Astrocyte (in vitro differentiated cells and primary cell): ENCODE results near the gene PROM1. TPM values are rescaled to one million over a fixed set of nuclear protein-coding genes. Genes with fewer than 3 reads are reported as not detected.
A peak's percentile ranks its signal among the peaks of the same experiment; 100 is the strongest.

ENCODE experiments used
- DNase-seq: peaks from one replicate; pipeline ENCODE4 v3.0.0-alpha.2; 2010; ENCODE audit warnings: low read depth
- FAIRE-seq: peaks from 2 replicates; lab custom pipeline; 2011; peaks lifted over from hg19 to GRCh38; lab: Jason Lieb, UNC
- H2AFZ ChIP-seq: 2 replicates; pipeline ENCODE4 v1.6.0; 2012; ENCODE audit warnings: low read depth, low read length, inconsistent platforms
- H3K27ac ChIP-seq: 2 replicates; pipeline ENCODE4 v1.5.1; 2011; ENCODE audit warnings: low read depth, low read length, inconsistent platforms
- H3K27me3 ChIP-seq: 2 replicates; pipeline ENCODE4 v1.6.0; 2011; ENCODE audit warnings: low read length, inconsistent platforms; ENCODE audit not compliant: insufficient read depth
- H3K36me3 ChIP-seq: 2 replicates; pipeline ENCODE4 v1.5.1; 2011; ENCODE audit warnings: low read length, inconsistent platforms; ENCODE audit not compliant: insufficient read depth
- H3K4me1 ChIP-seq: 2 replicates; pipeline ENCODE4 v1.5.1; 2011; ENCODE audit warnings: low read length, inconsistent platforms; ENCODE audit not compliant: insufficient read depth
- H3K4me2 ChIP-seq: 2 replicates; pipeline ENCODE4 v1.6.0; 2012; ENCODE audit warnings: low read length, inconsistent platforms
- H3K4me3 ChIP-seq: 2 replicates; pipeline ENCODE4 v1.5.1; 2011; ENCODE audit warnings: low read depth, mild to moderate bottlenecking, low read length, inconsistent platforms; ENCODE audit not compliant: insufficient read depth
- H3K79me2 ChIP-seq: 2 replicates; pipeline ENCODE4 v1.6.0; 2012; ENCODE audit warnings: mild to moderate bottlenecking, low read length, inconsistent platforms; ENCODE audit not compliant: insufficient read depth
- H3K9ac ChIP-seq: 2 replicates; pipeline ENCODE4 v1.6.0; 2012; ENCODE audit warnings: mild to moderate bottlenecking, low read length, inconsistent platforms
- H3K9me3 ChIP-seq: 2 replicates; pipeline ENCODE4 v1.5.1; 2012; ENCODE audit warnings: low read depth, mild to moderate bottlenecking, low read length, inconsistent platforms; ENCODE audit not compliant: insufficient read depth
- H4K20me1 ChIP-seq: 2 replicates; pipeline ENCODE4 v1.6.0; 2012; ENCODE audit warnings: low read length, inconsistent platforms; ENCODE audit not compliant: insufficient read depth
- H3K27ac Mint-ChIP-seq: one replicate; pipeline ENCODE4 v1.8.0; 2021; ENCODE audit warnings: mild to moderate bottlenecking, mixed read lengths; ENCODE audit not compliant: unreplicated experiment
- H3K27me3 Mint-ChIP-seq: one replicate; pipeline ENCODE4 v1.8.0; 2021; ENCODE audit warnings: low read depth, mixed read lengths; ENCODE audit not compliant: unreplicated experiment
- H3K36me3 Mint-ChIP-seq: one replicate; pipeline ENCODE4 v1.8.0; 2021; ENCODE audit warnings: low read depth, mixed read lengths; ENCODE audit not compliant: unreplicated experiment
- H3K4me1 Mint-ChIP-seq: one replicate; pipeline ENCODE4 v1.8.0; 2021; ENCODE audit warnings: low read depth, mixed read lengths; ENCODE audit not compliant: unreplicated experiment
- H3K4me3 Mint-ChIP-seq: one replicate; pipeline ENCODE4 v1.8.0; 2021; ENCODE audit warnings: mild to moderate bottlenecking, moderate library complexity, mixed read lengths; ENCODE audit not compliant: unreplicated experiment
- H3K9me3 Mint-ChIP-seq: one replicate; pipeline ENCODE4 v1.8.0; 2021; ENCODE audit warnings: mild to moderate bottlenecking, mixed read lengths; ENCODE audit not compliant: unreplicated experiment
- CTCF ChIP-seq: IDR thresholded peaks from 2 replicates; pipeline ENCODE4 v1.5.1; 2011; ENCODE audit warnings: low read depth, mild to moderate bottlenecking, inconsistent platforms, low read length, moderate library complexity; ENCODE audit not compliant: insufficient read depth
- EZH2 ChIP-seq: IDR thresholded peaks from 2 replicates; pipeline ENCODE4 v1.6.1; 2012; ENCODE audit warnings: mild to moderate bottlenecking, low read length, inconsistent platforms; ENCODE audit not compliant: insufficient read depth
- total RNA-seq: library from RNA; stranded (reverse); gene quantifications from 2 replicates; pipeline ENCODE4 v1.2.1, GENCODE V29; 2021

PROM1 gene
- total RNA-seq, 1 donor from 2014 or later: 34.5 TPM

GRCh38 chr4:16075061-16075460 is 8.8 kb downstream of the PROM1 start:
- no peaks in the 10 kb centered on the region for H3K4me1 ChIP-seq
- no peak overlapping the region for H3K9ac ChIP-seq
- H3K4me2 ChIP-seq: no peak overlapping the region
- H4K20me1 ChIP-seq: no peaks in the 10 kb centered on the region
- no peak overlapping the region for H3K27ac Mint-ChIP-seq
- TF ChIP-seq CTCF (no peak), EZH2 (no peak)
- no peaks in the 10 kb centered on the region for H3K27me3 Mint-ChIP-seq
- FAIRE-seq: no peak
- peaks cover 20% of the 10 kb centered on the region for H3K27me3 ChIP-seq
- H3K9me3 Mint-ChIP-seq: no peaks in the 10 kb centered on the region
- no peak overlapping the region for H3K4me3 ChIP-seq
- peaks cover 15% of the 10 kb centered on the region for H3K4me1 Mint-ChIP-seq
- no peak overlapping the region for H3K4me3 Mint-ChIP-seq
- no peaks in the 10 kb centered on the region for H3K9me3 ChIP-seq
- H3K36me3 ChIP-seq: no peaks in the 10 kb centered on the region
- peak; percentile 18 for DNase-seq
- H3K79me2 ChIP-seq: no peaks in the 10 kb centered on the region
- H3K36me3 Mint-ChIP-seq: peaks cover 5% of the 10 kb centered on the region
- no peak overlapping the region for H2AFZ ChIP-seq
- H3K27ac ChIP-seq: no peak overlapping the region

- no peaks in the 10 kb centered on the region for H3K79me2 ChIP-seq
- no peaks in the 10 kb centered on the region for H3K27me3 Mint-ChIP-seq
- H3K9ac ChIP-seq: no peak overlapping the region
- H3K4me1 Mint-ChIP-seq: peaks cover 8% of the 10 kb centered on the region
- DNase-seq (no peak), FAIRE-seq (no peak)
- H3K4me3 Mint-ChIP-seq: no peak overlapping the region
- no peaks in the 10 kb centered on the region for H3K36me3 ChIP-seq
- H2AFZ ChIP-seq: no peak overlapping the region
- H3K36me3 Mint-ChIP-seq: peaks cover 4% of the 10 kb centered on the region
- no peaks in the 10 kb centered on the region for H3K9me3 Mint-ChIP-seq
- H3K27me3 ChIP-seq: peaks cover 10% of the 10 kb centered on the region
- H3K9me3 ChIP-seq: no peaks in the 10 kb centered on the region
- H3K4me1 ChIP-seq: no peaks in the 10 kb centered on the region
- no peaks in the 10 kb centered on the region for H4K20me1 ChIP-seq
- H3K27ac ChIP-seq: no peak overlapping the region
- H3K27ac Mint-ChIP-seq: no peak overlapping the region
- H3K4me3 ChIP-seq: no peak overlapping the region
- no peak overlapping the region for H3K4me2 ChIP-seq
- TF ChIP-seq EZH2: no peak
- no peak for TF ChIP-seq CTCF
These were observed 11.7 kb downstream of the PROM1 start for GRCh38 chr4:16072168-16072567.

DNA sequence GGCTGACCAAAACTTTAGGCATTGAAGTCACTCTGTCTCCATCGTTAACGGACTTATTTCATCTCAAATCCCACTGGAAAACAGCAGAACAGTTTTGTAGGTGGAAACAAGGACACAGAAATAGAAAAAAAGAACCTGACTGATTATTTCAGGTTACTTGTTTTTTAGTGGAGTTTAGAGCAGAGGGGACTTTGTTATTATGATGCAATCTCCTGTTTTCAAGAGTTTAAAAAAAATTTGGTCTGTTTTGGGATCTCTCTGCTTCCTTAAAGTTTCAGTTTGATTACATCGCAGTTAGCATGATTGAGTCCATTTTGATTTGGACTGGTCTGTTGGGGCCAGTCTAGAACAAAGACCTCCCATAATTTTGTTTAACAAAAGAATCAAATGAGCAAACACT is 13.6 kb downstream of the PROM1 start:
- TF ChIP-seq EZH2: no peak
- no peak for TF ChIP-seq CTCF
- no peaks in the 10 kb centered on the region for H3K4me1 ChIP-seq
- FAIRE-seq (no peak), DNase-seq (no peak)
- H3K36me3 ChIP-seq: no peaks in the 10 kb centered on the region
- no peak overlapping the region for H3K9ac ChIP-seq
- no peak overlapping the region for H3K4me2 ChIP-seq
- Mint-ChIP-seq H3K4me1 (peaks cover 8% of the 10 kb centered on the region), H3K27me3 (no peaks in the 10 kb centered on the region), H3K9me3 (no peaks in the 10 kb centered on the region), H3K36me3 (peaks cover 2% of the 10 kb centered on the region), H3K4me3 (no peak overlapping the region), H3K27ac (no peak overlapping the region)
- no peak overlapping the region for H3K27ac ChIP-seq
- no peaks in the 10 kb centered on the region for H3K79me2 ChIP-seq
- H3K9me3 ChIP-seq: no peaks in the 10 kb centered on the region
- no peak overlapping the region for H2AFZ ChIP-seq
- H4K20me1 ChIP-seq: no peaks in the 10 kb centered on the region
- H3K4me3 ChIP-seq: no peak overlapping the region
- peaks cover 10% of the 10 kb centered on the region for H3K27me3 ChIP-seq
